Measurements from ENCODE around the gene F8A3. TPM values are rescaled to one million over a fixed set of nuclear protein-coding genes. Genes with fewer than 3 reads are reported as not detected.

Gene F8A3
- total and polyA plus RNA-seq, 9 of the 15 experiments (the other 6 are each of a cell fraction or from before 2014, with no cell fraction given): not detected

DNA sequence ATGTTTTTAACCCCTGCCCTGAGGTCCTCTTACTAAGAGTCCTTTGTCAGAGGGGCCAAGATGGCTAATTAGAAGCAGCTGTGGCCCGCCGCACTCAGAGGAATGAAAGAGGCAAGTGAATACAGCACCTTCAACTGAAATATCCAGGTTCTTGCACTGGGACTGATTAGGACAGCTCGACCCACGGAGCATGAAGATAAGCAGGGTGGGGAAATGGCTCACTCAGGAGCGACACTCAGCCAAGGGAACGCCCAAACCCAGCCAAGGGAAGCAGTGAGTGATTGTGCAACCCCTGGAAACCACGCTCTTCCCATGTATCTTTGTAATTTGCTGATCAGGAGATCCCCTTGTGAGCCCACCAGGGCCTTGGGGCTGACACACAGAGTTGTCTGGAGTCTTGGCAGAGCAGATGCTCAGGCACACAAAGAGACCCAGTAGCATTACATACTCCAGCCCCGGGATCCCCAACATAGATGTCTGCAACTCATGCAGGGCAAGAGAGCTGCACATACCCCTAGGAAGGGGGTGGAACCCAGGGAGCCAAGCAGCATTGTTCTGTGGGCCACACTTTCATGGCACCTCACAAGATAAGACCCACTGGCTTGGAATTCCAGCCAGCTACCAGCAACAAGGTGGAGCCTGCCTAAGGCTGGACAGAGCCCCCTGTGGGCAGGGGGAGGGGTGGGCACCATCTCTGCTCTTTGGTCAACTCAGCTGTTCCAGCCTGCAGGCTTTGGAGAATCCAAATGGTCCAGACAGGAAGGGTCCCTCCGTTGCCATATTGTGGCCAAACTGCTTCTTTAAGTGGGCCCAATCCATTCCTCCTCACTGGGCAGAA, 23.3 kb downstream of the F8A3 start (continued):
- TF ChIP-seq ZNF551 (CRISPR knock-in tag; IDR thresholded peaks at IDR 0.05): no peak
- TF ChIP-seq, protein P1, sequence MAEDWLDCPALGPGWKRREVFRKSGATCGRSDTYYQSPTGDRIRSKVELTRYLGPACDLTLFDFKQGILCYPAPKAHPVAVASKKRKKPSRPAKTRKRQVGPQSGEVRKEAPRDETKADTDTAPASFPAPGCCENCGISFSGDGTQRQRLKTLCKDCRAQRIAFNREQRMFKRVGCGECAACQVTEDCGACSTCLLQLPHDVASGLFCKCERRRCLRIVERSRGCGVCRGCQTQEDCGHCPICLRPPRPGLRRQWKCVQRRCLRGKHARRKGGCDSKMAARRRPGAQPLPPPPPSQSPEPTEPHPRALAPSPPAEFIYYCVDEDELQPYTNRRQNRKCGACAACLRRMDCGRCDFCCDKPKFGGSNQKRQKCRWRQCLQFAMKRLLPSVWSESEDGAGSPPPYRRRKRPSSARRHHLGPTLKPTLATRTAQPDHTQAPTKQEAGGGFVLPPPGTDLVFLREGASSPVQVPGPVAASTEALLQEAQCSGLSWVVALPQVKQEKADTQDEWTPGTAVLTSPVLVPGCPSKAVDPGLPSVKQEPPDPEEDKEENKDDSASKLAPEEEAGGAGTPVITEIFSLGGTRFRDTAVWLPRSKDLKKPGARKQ (CRISPR knock-in tag; IDR thresholded peaks at IDR 0.05): no peak
- TF ChIP-seq KLF10 (CRISPR knock-in tag; IDR thresholded peaks at IDR 0.05): no peak
- TF ChIP-seq, protein P2, sequence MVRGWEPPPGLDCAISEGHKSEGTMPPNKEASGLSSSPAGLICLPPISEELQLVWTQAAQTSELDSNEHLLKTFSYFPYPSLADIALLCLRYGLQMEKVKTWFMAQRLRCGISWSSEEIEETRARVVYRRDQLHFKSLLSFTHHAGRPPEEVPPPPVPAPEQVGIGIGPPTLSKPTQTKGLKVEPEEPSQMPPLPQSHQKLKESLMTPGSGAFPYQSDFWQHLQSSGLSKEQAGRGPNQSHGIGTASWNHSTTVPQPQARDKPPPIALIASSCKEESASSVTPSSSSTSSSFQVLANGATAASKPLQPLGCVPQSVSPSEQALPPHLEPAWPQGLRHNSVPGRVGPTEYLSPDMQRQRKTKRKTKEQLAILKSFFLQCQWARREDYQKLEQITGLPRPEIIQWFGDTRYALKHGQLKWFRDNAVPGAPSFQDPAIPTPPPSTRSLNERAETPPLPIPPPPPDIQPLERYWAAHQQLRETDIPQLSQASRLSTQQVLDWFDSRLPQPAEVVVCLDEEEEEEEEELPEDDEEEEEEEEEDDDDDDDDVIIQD (CRISPR knock-in tag; IDR thresholded peaks at IDR 0.05): no peak
- TF ChIP-seq, protein P3, sequence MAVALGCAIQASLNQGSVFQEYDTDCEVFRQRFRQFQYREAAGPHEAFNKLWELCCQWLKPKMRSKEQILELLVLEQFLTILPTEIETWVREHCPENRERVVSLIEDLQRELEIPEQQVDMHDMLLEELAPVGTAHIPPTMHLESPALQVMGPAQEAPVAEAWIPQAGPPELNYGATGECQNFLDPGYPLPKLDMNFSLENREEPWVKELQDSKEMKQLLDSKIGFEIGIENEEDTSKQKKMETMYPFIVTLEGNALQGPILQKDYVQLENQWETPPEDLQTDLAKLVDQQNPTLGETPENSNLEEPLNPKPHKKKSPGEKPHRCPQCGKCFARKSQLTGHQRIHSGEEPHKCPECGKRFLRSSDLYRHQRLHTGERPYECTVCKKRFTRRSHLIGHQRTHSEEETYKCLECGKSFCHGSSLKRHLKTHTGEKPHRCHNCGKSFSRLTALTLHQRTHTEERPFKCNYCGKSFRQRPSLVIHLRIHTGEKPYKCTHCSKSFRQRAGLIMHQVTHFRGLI (CRISPR knock-in tag; IDR thresholded peaks at IDR 0.05): no peak
- TF ChIP-seq THRAP3 (IDR thresholded peaks at IDR 0.05; ENCODE audit: borderline replicate concordance): no peak
- TF ChIP-seq, protein P4, sequence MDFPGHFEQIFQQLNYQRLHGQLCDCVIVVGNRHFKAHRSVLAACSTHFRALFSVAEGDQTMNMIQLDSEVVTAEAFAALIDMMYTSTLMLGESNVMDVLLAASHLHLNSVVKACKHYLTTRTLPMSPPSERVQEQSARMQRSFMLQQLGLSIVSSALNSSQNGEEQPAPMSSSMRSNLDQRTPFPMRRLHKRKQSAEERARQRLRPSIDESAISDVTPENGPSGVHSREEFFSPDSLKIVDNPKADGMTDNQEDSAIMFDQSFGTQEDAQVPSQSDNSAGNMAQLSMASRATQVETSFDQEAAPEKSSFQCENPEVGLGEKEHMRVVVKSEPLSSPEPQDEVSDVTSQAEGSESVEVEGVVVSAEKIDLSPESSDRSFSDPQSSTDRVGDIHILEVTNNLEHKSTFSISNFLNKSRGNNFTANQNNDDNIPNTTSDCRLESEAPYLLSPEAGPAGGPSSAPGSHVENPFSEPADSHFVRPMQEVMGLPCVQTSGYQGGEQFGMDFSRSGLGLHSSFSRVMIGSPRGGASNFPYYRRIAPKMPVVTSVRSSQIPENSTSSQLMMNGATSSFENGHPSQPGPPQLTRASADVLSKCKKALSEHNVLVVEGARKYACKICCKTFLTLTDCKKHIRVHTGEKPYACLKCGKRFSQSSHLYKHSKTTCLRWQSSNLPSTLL (IDR thresholded peaks at IDR 0.05): no peak
- TF ChIP-seq, protein P5, sequence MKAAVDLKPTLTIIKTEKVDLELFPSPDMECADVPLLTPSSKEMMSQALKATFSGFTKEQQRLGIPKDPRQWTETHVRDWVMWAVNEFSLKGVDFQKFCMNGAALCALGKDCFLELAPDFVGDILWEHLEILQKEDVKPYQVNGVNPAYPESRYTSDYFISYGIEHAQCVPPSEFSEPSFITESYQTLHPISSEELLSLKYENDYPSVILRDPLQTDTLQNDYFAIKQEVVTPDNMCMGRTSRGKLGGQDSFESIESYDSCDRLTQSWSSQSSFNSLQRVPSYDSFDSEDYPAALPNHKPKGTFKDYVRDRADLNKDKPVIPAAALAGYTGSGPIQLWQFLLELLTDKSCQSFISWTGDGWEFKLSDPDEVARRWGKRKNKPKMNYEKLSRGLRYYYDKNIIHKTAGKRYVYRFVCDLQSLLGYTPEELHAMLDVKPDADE (conservative IDR thresholded peaks at IDR 0.05; ENCODE audit: control insufficient read depth, low read depth, low read length): no peak
- TF ChIP-seq ZNF507 (tag; conservative IDR thresholded peaks at IDR 0.05): no peak
- TF ChIP-seq, protein P6, sequence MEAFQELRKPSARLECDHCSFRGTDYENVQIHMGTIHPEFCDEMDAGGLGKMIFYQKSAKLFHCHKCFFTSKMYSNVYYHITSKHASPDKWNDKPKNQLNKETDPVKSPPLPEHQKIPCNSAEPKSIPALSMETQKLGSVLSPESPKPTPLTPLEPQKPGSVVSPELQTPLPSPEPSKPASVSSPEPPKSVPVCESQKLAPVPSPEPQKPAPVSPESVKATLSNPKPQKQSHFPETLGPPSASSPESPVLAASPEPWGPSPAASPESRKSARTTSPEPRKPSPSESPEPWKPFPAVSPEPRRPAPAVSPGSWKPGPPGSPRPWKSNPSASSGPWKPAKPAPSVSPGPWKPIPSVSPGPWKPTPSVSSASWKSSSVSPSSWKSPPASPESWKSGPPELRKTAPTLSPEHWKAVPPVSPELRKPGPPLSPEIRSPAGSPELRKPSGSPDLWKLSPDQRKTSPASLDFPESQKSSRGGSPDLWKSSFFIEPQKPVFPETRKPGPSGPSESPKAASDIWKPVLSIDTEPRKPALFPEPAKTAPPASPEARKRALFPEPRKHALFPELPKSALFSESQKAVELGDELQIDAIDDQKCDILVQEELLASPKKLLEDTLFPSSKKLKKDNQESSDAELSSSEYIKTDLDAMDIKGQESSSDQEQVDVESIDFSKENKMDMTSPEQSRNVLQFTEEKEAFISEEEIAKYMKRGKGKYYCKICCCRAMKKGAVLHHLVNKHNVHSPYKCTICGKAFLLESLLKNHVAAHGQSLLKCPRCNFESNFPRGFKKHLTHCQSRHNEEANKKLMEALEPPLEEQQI (IDR thresholded peaks at IDR 0.05): peak; percentile 49; the same call in 1 of the 2 replicates
- no peak for TF ChIP-seq NR1H2 (CRISPR knock-in tag; IDR thresholded peaks at IDR 0.05)
- TF ChIP-seq E2F3 (CRISPR knock-in tag; IDR thresholded peaks at IDR 0.05): no peak
- TF ChIP-seq HCFC1 (IDR thresholded peaks at IDR 0.05; ENCODE audit: low read depth, low read length): no peak
- TF ChIP-seq CTBP1 (IDR thresholded peaks at IDR 0.05; ENCODE audit: borderline replicate concordance): no peak
- no peak for TF ChIP-seq ZEB2 (IDR thresholded peaks at IDR 0.05)
